NB4 (cell line): ENCODE data around the gene DRAM1.

ENCODE experiments used
- DNase-seq: peaks from one replicate; pipeline ENCODE4 v3.0.0; 2010; ENCODE audit warnings: low read depth
- H3K4me3 ChIP-seq: one replicate; pipeline ENCODE4 v1.5.1; 2011; ENCODE audit warnings: mild to moderate bottlenecking, low read depth, low read length, moderate library complexity
- MYC ChIP-seq: IDR thresholded peaks from 2 replicates; pipeline ENCODE4 v1.6.1; 2011; ENCODE audit warnings: low read depth, low read length
- POLR2A ChIP-seq: IDR thresholded peaks from 2 replicates; pipeline ENCODE4 v1.6.1; 2011; ENCODE audit warnings: mild to moderate bottlenecking; ENCODE audit not compliant: insufficient read length; ENCODE audit errors: extremely low read depth
- TF ChIP-seq, protein P1 (sequence below): IDR thresholded peaks from 2 replicates; pipeline ENCODE4 v1.6.1; 2011; ENCODE audit warnings: low read depth, low read length
- TF ChIP-seq, protein P2 (sequence below): IDR thresholded peaks from one replicate; pipeline ENCODE4 v1.5.1; 2012; ENCODE audit warnings: low read depth, low read length

DRAM1 gene

DNA sequence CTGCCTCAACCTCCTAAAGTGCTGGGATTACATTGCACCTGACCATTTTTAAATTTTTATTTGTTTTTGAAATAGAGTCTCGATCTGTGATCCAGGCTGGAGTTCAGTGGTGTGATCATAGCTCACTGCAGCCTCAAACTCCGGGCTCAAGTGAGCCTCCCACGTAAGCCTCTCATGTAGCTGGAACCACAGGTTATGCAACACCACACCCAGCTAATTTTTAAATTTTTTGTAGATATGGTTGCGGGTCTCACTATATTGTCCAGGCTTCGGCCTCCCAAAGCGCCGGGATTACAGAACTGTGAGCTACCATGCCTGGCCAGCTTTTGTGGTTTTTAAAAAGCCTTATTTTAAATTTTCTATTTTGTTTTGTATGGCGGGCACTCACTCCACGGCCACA is 2.2 kb upstream of the DRAM1 start:
- TF ChIP-seq, protein P1, sequence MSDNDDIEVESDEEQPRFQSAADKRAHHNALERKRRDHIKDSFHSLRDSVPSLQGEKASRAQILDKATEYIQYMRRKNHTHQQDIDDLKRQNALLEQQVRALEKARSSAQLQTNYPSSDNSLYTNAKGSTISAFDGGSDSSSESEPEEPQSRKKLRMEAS, result no peak
- TF ChIP-seq, protein P2, sequence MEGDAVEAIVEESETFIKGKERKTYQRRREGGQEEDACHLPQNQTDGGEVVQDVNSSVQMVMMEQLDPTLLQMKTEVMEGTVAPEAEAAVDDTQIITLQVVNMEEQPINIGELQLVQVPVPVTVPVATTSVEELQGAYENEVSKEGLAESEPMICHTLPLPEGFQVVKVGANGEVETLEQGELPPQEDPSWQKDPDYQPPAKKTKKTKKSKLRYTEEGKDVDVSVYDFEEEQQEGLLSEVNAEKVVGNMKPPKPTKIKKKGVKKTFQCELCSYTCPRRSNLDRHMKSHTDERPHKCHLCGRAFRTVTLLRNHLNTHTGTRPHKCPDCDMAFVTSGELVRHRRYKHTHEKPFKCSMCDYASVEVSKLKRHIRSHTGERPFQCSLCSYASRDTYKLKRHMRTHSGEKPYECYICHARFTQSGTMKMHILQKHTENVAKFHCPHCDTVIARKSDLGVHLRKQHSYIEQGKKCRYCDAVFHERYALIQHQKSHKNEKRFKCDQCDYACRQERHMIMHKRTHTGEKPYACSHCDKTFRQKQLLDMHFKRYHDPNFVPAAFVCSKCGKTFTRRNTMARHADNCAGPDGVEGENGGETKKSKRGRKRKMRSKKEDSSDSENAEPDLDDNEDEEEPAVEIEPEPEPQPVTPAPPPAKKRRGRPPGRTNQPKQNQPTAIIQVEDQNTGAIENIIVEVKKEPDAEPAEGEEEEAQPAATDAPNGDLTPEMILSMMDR, result no peak
- TF ChIP-seq MYC, result no peak
- TF ChIP-seq POLR2A, result no peak
- DNase-seq, result peak; percentile 52
- no peak overlapping the region for H3K4me3 ChIP-seq

DNA sequence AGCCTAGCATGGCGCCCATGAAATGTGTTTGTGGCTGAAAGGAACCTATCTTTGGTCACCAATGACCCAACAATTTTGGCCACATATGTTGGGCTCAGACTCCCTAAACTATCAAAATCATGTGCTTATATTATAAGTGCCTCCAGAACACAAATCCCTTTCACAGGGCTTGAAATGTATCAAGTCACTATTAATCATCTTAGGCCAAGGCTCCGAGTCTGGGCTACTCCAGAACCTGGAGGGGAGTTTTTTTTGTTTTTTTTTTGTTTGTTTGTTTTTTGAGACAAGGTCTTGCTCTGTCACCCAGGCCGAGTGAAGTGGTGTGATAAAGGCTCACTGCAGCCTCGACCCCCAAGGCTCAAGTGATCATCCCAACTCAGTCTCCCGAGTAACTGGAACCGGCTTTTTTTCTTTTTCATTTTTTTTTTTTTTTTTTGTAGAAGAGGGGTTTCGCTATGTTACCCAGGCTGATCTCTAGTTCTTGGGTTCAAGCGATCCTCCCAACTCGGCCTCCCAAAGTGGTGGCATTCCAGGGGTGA is 989 bp upstream of the DRAM1 start:
- TF ChIP-seq MYC (no peak), POLR2A (no peak)
- TF ChIP-seq, protein P1, result no peak
- TF ChIP-seq, protein P2, result no peak
- H3K4me3 ChIP-seq, result peak overlapping the region; percentile 63
- DNase-seq, result peak; percentile 24

DNA sequence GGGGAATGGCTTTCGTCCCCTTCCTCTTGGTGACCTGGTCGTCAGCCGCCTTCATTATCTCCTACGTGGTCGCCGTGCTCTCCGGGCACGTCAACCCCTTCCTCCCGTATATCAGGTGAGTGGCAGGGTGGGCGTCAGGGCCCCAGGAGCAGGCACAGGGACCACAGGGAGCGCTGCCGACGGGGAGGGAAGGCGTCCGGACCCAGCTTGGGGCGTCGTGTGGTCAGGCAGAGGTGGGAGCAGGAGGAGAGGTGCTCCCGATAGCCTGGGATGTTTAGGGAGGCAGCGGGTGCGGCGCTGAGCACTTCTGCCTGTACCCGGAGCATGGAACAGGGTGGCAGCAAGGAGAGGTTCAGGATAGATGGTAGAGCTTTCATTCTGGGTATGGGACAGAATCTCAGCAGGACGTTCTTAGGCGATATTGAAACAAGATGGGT is 444 bp downstream of the DRAM1 start:
- DNase-seq, result no peak
- peak overlapping the region; percentile 63 for H3K4me3 ChIP-seq
- TF ChIP-seq, protein P2, result no peak
- TF ChIP-seq MYC (no peak), POLR2A (no peak)
- TF ChIP-seq, protein P1, result no peak

DNA sequence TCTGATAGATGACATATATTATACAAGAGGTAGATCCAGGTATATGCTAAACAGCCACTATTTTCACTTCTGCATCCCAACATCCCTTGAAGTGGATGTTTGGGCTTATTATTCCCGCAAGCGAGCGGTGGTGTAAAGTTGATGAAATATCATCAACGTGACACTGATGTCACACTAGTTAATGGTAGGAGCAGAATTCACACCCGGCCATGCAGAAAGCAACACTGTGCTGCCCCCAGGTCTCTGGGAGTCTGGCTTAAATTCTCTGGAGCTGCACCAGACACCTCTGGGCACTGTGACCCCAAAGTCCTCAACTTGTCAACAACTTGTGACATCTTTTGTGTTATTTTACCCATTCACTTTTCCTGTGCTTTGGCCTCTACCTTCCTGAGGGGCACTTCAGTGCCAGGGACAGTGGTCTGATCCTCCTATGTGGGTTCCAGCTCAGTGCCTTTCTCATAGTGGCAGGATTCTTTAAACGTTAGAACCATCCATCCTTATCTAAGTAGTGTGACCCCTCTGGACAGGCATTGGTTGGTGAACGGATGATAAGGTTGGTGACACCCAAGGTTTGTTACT is 952 bp downstream of the DRAM1 start:
- TF ChIP-seq POLR2A (no peak), MYC (no peak)
- TF ChIP-seq, protein P1, result no peak
- TF ChIP-seq, protein P2, result no peak
- peak overlapping the region; percentile 63 for H3K4me3 ChIP-seq
- DNase-seq, result no peak

DNA sequence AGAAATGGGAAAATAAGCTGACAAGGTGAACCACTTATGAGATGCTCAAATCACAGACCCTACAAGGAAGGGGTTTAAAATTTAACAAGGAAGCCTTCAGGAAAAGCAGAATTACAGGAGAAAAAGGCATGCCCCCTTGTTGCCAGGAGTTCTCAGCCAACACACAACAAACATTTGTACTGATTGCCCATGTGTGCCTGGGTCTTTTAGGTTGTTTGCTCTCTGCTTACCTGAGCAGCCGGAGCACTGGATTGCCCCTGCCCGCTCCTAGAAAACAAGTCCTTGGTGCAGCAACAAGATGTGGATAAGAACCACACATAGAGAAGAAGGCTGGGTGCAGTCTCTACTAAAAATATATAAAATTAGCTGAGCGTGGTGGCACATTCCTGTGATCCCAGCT is 3.4 kb downstream of the DRAM1 start:
- H3K4me3 ChIP-seq, result no peak overlapping the region
- TF ChIP-seq POLR2A (no peak), MYC (no peak)
- TF ChIP-seq, protein P1, result no peak
- TF ChIP-seq, protein P2, result no peak
- DNase-seq, result no peak
